ENCODE results near the gene STEAP1. TPM values are rescaled to one million over a fixed set of nuclear protein-coding genes. Genes with fewer than 3 reads are reported as not detected.

Gene STEAP1
- total and polyA plus RNA-seq, 4 donors = 20.0 to 37.1 (median 29.6) TPM

- Histone ChIP-seq H3K9ac (ENCODE audit: low read depth in 1 of 2, low read length in 2 of 2) (no peak overlapping the region), H3K27ac (ENCODE audit: low read depth in 1 of 2, low read length in 2 of 2) (no peak overlapping the region), H3K4me3 (ENCODE audit: low read depth in 1 of 3, low read length in 3 of 3) (no peak overlapping the region), H3K36me3 (ENCODE audit: control insufficient read depth in 4 of 4, insufficient read depth in 3 of 4, low read depth in 1 of 4, low read length in 3 of 4) (no peaks in the 10 kb centered on the region), H3K4me1 (ENCODE audit: control insufficient read depth in 4 of 4, insufficient read depth in 4 of 4, low read length in 3 of 4) (peaks cover 0 to 14% (median 8%) of the 10 kb centered on the region in 4 donors), H3K27me3 (ENCODE audit: control insufficient read depth in 4 of 4, insufficient read depth in 4 of 4, low read length in 3 of 4) (no peaks in the 10 kb centered on the region), H3K9me3 (ENCODE audit: control insufficient read depth in 4 of 4, low read length in 3 of 4) (no peaks in the 10 kb centered on the region)
- 98% methylated on average over 2 of the region's 2 CpGs for WGBS
- TF ChIP-seq, protein P1, sequence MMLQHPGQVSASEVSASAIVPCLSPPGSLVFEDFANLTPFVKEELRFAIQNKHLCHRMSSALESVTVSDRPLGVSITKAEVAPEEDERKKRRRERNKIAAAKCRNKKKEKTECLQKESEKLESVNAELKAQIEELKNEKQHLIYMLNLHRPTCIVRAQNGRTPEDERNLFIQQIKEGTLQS (IDR thresholded peaks at IDR 0.05) = no peak
- TF ChIP-seq MAX (IDR thresholded peaks at IDR 0.05) (no peak), RXRA (IDR thresholded peaks at IDR 0.05) (no peak), CTCF (IDR thresholded peaks at IDR 0.05; ENCODE audit: low read depth, low read length, missing input control) (no peak), EGR1 (IDR thresholded peaks at IDR 0.05; ENCODE audit: low read depth in 2 of 2) (no peak), SP1 (IDR thresholded peaks at IDR 0.05) (no peak), RAD21 (IDR thresholded peaks at IDR 0.05) (no peak), REST (IDR thresholded peaks at IDR 0.05) (no peak), TAF1 (conservative IDR thresholded peaks at IDR 0.05) (no peak), GABPA (IDR thresholded peaks at IDR 0.05 in 1 of 2, conservative IDR thresholded peaks at IDR 0.05 in 1 of 2) (no peak), HNF4G (IDR thresholded peaks at IDR 0.05) (no peak), YY1 (IDR thresholded peaks at IDR 0.05) (no peak), JUND (IDR thresholded peaks at IDR 0.05) (no peak), ZBTB33 (IDR thresholded peaks at IDR 0.05) (no peak), HNF4A (conservative IDR thresholded peaks at IDR 0.05) (no peak), FOXA1 (IDR thresholded peaks at IDR 0.05) (no peak)
- DNase-seq (ENCODE audit: low spot score) = no peak
Measured at GRCh38 chr7:90178166-90178565, 23.9 kb downstream of the STEAP1 start.
